HG03378 (cell line): ENCODE measurements around the gene GPR156.
"Not testable (repeated sequence)": the region's sequence is repeated elsewhere in the genome, so short reads cannot be mapped to it uniquely, and the experiment has no call there.

Experiments
- ATAC-seq: cut with Tn5 transposase; IDR thresholded peaks from one replicate; pipeline ENCODE4 v1.9.1; 2021; ENCODE audit warnings: mild to moderate bottlenecking, moderate library complexity; ENCODE audit not compliant: unreplicated experiment

GPR156 gene

GRCh38 chr3:120284747-120285507, at the start of gene GPR156:
GPR156 (minus strand) TSS chr3:120285222; CDS start chr3:120244098, 41,124 bp downstream.
- no peak for ATAC-seq

GRCh38 chr3:120332646-120333045, 47.6 kb upstream of the GPR156 start:
- ATAC-seq: no peak

GRCh38 chr3:120331076-120331475, 46.1 kb upstream of the GPR156 start:
- no peak for ATAC-seq

- no peak for ATAC-seq
Observed at GRCh38 chr3:120326784-120327183, 41.8 kb upstream of the GPR156 start.

GRCh38 chr3:120324190-120324589, 39.2 kb upstream of the GPR156 start:
- ATAC-seq: no peak

- ATAC-seq: not testable (repeated sequence)
Observed at GRCh38 chr3:120323761-120324160, 38.7 kb upstream of the GPR156 start.

DNA sequence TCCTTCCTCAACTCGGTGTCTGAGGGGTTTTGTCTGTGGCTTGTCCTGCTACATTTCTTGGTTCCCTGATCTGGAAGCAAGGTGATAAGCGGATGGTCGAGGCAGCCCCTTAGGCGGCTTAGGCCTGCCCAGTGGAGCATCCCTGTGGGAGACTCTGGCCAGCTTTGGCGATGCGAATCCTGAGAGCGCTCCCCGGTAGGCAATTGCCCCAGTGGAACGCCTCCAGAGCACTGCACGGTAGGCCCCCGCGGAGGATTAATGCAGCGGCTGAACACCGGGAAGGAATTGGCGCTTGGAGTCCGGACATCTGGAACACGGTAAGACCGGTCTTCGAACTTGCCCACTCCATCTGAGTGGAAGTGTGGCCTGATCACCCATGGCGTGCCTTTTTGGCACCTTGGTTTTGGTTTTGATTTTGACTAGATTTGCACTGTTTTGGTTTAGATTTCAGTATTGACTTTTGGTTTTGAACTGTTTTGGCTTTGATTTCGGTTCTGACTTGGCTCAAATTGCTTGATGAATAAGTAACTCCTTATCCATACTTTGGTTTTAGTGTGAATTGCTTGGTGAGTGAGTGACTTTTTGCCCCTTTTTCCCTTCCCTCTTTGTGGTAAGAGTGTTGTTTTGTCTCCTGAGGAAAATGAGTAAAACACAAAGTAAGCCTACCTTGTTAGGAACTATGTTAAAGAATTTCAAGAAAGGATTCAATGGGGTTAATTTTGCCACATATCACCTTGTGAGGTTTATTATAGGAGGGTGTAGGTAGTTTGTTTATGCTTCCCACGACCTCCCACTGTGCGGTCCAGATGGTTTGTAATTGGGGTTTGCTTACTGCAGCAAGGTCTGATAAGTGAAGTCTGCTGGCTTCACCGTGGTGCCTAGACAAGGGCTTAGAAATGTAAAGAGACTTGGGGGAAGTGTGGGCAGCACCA, 27.1 kb upstream of the GPR156 start:
- ATAC-seq: no peak

- ATAC-seq: no peak
Observed at GRCh38 chr3:120306519-120307455, 21.8 kb upstream of the GPR156 start.

- no peak for ATAC-seq
Observed at GRCh38 chr3:120304616-120305015, 19.6 kb upstream of the GPR156 start.

DNA sequence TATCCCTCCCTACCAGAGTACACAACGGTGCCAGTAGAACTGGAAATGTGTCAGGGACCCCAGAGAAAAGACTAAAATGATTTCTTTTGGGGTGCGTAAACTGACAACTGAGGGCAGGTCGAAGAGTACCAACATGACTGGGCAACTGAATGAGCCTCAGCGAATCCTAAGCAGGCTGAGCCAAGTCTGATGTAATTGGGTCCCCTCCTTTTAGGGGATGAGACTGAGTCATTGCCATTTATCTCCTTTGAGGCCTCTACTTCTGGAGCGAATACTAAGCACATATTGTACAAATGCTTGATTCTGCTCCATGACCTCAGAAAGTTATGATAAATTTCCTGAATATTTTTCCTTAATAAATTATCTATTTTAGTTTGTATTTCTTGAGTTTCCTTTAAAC, 17.3 kb upstream of the GPR156 start:
- ATAC-seq: no peak

DNA sequence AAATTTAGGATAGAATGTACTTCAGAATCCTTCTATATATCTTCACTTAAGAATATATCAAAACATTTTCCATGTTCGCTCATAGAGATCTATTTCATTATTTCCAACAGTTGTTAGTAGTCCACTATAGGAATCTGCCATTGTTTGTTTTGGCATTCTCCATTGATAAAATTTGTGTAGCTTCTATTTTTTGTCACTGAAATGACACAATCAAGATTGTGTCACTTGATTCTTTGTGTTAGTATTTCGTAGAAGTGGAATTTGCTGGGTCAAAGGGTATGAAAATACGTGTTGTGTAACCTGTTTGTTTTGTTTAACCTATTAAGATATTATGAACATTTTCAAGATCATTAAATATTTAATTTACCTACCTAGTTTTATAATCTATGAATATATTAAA, 15.9 kb upstream of the GPR156 start:
- ATAC-seq: no peak

DNA sequence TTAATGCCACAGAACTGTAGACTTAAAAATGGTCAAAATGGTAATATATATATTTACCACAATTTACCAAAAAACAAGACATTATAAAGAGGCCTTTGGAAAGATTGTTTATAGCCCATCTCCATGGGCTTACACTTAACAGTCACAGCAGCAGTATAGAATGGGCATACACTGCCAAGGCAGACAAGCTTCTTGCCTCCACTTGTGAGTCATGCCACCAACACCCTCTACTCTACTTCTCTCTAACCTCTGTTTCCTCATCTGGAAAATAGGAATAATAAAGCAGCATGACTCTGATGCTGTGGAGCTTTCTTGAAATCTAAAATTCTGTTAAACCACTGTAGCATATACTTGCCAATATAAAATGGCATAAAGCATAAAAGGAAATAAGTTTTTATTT, 14.4 kb upstream of the GPR156 start:
- no peak for ATAC-seq

GRCh38 chr3:120298996-120299395, 14.0 kb upstream of the GPR156 start:
- ATAC-seq: no peak

DNA sequence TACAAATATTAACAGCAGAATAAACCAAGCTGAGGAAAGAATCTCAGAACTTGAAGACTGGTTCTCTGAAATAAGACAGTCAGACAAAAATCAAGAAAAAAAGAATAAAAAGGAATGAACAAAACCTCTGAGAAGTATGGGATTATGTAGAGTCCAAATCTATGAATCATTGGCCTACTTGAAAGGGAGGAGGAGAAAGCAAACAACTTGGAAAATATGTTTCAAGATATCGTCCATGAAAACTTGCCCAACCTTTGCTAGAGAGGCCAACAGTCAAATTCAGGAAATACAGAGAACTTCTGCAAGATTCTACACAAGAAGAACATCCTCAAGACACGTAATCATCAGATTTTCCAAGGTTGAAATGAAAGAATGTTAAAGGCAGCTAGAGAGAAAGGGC, 6.5 kb upstream of the GPR156 start:
- not testable (repeated sequence) for ATAC-seq

DNA sequence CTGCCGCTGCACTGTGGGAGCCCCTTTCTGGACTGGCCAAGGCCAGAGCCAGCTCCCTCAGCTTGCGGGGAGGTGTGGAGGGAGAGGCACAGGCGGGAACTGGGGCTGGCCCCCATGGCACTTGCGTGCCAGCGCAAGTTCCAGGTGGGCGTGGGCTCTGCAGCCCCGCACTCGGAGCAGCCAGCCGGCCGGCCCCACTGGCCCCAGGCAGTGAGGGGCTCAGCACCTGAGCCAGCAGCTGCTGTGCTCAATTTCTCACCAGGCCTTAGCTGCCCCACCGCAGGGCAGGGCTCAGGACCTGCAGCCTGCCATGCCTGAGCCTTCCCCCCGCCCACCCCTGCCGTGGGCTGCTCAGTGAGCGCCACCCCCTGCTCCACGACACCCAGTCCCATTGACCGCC, 4.6 kb upstream of the GPR156 start:
- no peak for ATAC-seq

DNA sequence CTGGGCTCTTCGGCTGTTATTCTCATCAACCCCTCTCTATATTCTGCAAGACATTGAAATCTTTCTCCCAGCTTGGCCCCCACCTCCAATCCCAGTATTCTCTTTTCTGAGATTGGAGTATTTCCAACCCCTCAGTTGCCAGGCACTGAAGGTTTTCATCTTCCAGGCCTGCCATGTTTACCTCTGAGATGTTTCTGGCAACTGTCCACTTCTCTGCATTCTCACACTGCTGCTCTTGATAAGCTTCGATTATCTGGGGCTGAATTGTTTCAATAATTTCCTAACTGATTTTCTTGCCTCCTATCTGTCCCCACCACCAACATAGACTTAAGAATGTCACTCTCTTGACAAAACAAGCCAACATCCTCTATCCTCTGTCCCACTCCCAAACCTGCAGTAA, 1.4 kb upstream of the GPR156 start:
- ATAC-seq: no peak

GRCh38 chr3:120285508-120285841, 453 bp upstream of the GPR156 start:
- no peak for ATAC-seq

- ATAC-seq: no peak
Observed at GRCh38 chr3:120281261-120281660, 3.8 kb downstream of the GPR156 start.

- ATAC-seq: no peak
Observed at GRCh38 chr3:120280566-120280965, 4.5 kb downstream of the GPR156 start.

DNA sequence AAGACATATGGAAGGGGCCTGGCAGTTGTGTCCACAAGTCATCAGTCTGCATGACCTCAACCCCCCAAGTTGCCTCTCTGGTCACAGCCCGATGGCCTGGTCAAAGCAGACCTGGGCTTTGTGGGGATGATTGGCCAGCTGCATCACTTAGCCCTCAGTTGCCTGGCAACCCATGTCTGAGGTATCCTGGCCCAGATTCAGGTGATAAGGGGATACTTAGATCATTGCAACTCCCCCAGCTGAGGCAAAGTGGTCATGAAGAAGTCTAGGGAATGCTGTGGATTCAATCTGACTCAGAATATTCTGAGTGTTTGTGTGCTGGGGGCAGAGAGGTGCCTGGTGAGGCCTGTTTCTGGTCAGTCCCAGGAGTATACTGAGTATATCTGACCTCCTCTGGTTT, 5.0 kb downstream of the GPR156 start:
- ATAC-seq: no peak

GRCh38 chr3:120276767-120277166, 8.3 kb downstream of the GPR156 start:
- ATAC-seq: no peak
